ENCODE measurements around the gene C17orf50. TPM values are rescaled to one million over a fixed set of nuclear protein-coding genes. Genes with fewer than 3 reads are reported as not detected.
"Not testable (repeated sequence)": the region's sequence is repeated elsewhere in the genome, so short reads cannot be mapped to it uniquely, and the experiment has no call there.

Gene C17orf50
- total RNA-seq, 1 experiment from 2014 or later, result not detected

- CTCF ChIA-PET, result interaction anchor here (0.6 to 9.3 kb wide), 21 partner anchors 8 to 1869 kb away, joined by 3 to 150 read pairs (median 15); partner anchors contain the start of genes C17orf50, RASL10B and TAF15
Measured at GRCh38 chr17:35748979-35749378, 11.7 kb upstream of the C17orf50 start.

DNA sequence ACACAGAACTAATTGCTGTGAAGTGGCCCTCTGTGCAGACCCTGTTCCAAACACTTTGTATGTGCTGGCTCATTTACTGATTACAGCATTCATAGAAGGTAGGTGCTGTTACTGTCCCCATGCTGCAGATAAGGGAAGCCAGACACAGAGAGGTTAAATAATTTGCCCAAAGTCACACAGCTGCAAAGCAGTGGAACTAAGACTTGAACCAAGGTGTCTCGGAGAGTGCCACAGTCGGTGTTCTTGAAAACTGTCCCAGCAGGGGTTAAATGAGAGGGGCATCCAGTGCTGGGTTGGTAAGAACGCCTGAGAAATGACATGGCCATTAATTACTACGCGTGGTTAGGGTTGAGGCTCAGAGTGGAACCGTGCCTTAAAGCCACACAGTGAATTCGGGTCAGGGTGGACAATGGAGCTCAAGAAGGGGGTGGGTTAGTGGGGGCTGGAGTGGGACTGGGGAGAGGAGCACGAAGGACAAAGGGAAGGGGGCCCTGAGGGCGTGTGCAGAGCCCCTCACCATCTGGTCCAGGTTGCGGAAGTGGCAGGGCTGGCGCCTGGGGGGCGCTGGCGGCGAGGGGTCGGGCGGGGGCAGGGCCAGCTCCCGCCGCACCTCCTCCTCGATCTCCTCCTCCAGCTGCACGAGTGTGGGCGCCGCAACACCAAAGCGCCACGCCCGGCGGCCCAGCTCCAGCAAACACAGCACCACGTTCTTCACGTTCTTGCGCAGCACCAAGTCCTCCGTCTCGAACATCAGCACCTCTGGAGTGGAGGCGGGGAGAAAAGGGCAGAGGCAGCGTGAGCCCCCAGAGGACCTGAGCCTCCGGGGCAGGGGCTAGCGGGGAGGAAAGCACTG, 10.9 kb upstream of the C17orf50 start:
- Mint-ChIP-seq H3K36me3 (ENCODE audit: insufficient read depth, unreplicated experiment) (peaks cover 4% of the 10 kb centered on the region), H3K9me3 (ENCODE audit: unreplicated experiment) (no peaks in the 10 kb centered on the region), H3K27me3 (ENCODE audit: insufficient read depth, unreplicated experiment) (no peaks in the 10 kb centered on the region), H3K4me3 (ENCODE audit: unreplicated experiment) (no peak overlapping the region), H3K27ac (ENCODE audit: low read depth, unreplicated experiment) (no peak overlapping the region), H3K4me1 (ENCODE audit: insufficient read depth, unreplicated experiment) (peaks cover 10% of the 10 kb centered on the region)
- POLR2A ChIA-PET, result interaction anchor here (0.8 to 1.7 kb wide), 2 partner anchors 136 to 161 kb away, joined by 4 to 6 read pairs; no protein-coding TSS in a partner anchor
- intact Hi-C loops (cut with micrococcal nuclease), result loop anchor here (5.0 to 10.0 kb wide), 4 partner anchors 85 to 1327 kb away; partner anchors contain the start of gene SLFN12L
- CTCF ChIA-PET, result interaction anchor here (0.6 to 9.3 kb wide), 11 partner anchors 11 to 137 kb away, joined by 3 to 150 read pairs (median 26); partner anchors contain the start of genes C17orf50, RASL10B and TAF15
- no TSS peak for BruUV-seq (replicated peaks)
- DNase-seq (ENCODE audit: unreplicated experiment), result no peak
- TF ChIP-seq CTCF (IDR thresholded peaks at IDR 0.05; ENCODE audit: unreplicated experiment), result no peak

More at GRCh38 chr17:35748979-35749378, 11.7 kb upstream of the C17orf50 start:
- no peak for DNase-seq (ENCODE audit: unreplicated experiment)
- H3K4me1 Mint-ChIP-seq (ENCODE audit: insufficient read depth, unreplicated experiment), result peaks cover 10% of the 10 kb centered on the region
- H3K9me3 Mint-ChIP-seq (ENCODE audit: unreplicated experiment), result no peaks in the 10 kb centered on the region
- H3K27ac Mint-ChIP-seq (ENCODE audit: low read depth, unreplicated experiment), result no peak overlapping the region
- H3K36me3 Mint-ChIP-seq (ENCODE audit: insufficient read depth, unreplicated experiment), result peaks cover 4% of the 10 kb centered on the region
- no peak overlapping the region for H3K4me3 Mint-ChIP-seq (ENCODE audit: unreplicated experiment)
- no peak for TF ChIP-seq CTCF (IDR thresholded peaks at IDR 0.05; ENCODE audit: unreplicated experiment)
- POLR2A ChIA-PET, result interaction anchor here (0.7 to 2.6 kb wide), 4 partner anchors 61 to 194 kb away, joined by 3 to 16 read pairs (median 5); partner anchors contain the start of gene TAF15
- intact Hi-C loops (cut with micrococcal nuclease), result loop anchor here (5.0 to 10.0 kb wide), 4 partner anchors 84 to 1327 kb away; partner anchors contain the start of gene SLFN12L
- no TSS peak for BruUV-seq (replicated peaks)
- H3K27me3 Mint-ChIP-seq (ENCODE audit: insufficient read depth, unreplicated experiment), result peaks cover 2% of the 10 kb centered on the region

- POLR2A ChIA-PET, result no interaction called here
- DNase-seq (ENCODE audit: unreplicated experiment), result peak; percentile 46
- no peak overlapping the region for H3K27ac Mint-ChIP-seq (ENCODE audit: low read depth, unreplicated experiment)
- H3K9me3 Mint-ChIP-seq (ENCODE audit: unreplicated experiment), result no peaks in the 10 kb centered on the region
- BruUV-seq (replicated peaks), result no TSS peak
- peaks cover 4% of the 10 kb centered on the region for H3K36me3 Mint-ChIP-seq (ENCODE audit: insufficient read depth, unreplicated experiment)
- intact Hi-C loops (cut with micrococcal nuclease), result no loop called here
- H3K4me3 Mint-ChIP-seq (ENCODE audit: unreplicated experiment), result no peak overlapping the region
- TF ChIP-seq CTCF (IDR thresholded peaks at IDR 0.05; ENCODE audit: unreplicated experiment), result no peak
- CTCF ChIA-PET, result interaction anchor here (0.6 to 9.3 kb wide), 4 partner anchors 14 to 183 kb away, joined by 3 to 150 read pairs (median 30); no protein-coding TSS in a partner anchor
- H3K27me3 Mint-ChIP-seq (ENCODE audit: insufficient read depth, unreplicated experiment), result no peaks in the 10 kb centered on the region
- H3K4me1 Mint-ChIP-seq (ENCODE audit: insufficient read depth, unreplicated experiment), result peaks cover 10% of the 10 kb centered on the region
Measured at GRCh38 chr17:35750526-35751395, 9.9 kb upstream of the C17orf50 start.

DNA sequence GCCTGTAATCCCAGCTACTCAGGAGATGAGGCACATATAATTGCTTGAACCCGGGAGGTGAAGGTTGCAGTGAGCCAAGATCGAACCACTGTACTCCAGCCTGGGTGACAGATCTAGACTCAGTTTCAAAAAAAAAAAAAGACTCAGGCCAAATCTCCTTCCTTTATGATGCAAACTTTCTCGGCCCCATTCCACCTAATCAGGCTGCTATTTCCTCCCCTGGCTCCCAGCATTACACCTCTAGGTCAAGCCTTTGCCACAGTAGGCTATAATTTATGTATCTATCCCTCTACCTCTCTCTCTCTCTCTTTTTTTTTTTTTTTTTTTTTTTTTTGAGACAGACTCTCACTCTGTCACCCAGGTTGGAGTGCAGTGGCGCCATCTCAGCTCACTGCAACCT, 9.1 kb upstream of the C17orf50 start:
- POLR2A ChIA-PET, result interaction anchor here (1.1 kb wide), 1 partner anchor 10 kb away, joined by 3 read pairs; no protein-coding TSS in a partner anchor
- H3K27ac Mint-ChIP-seq (ENCODE audit: low read depth, unreplicated experiment), result not testable (repeated sequence)

More for the DNA sequence above, 9.1 kb upstream of the C17orf50 start:
- BruUV-seq (replicated peaks); intact Hi-C loops (cut with micrococcal nuclease); H3K4me3 Mint-ChIP-seq (ENCODE audit: unreplicated experiment); DNase-seq (ENCODE audit: unreplicated experiment); H3K27me3 Mint-ChIP-seq (ENCODE audit: insufficient read depth, unreplicated experiment); H3K4me1 Mint-ChIP-seq (ENCODE audit: insufficient read depth, unreplicated experiment); H3K9me3 Mint-ChIP-seq (ENCODE audit: unreplicated experiment); H3K36me3 Mint-ChIP-seq (ENCODE audit: insufficient read depth, unreplicated experiment): not testable (repeated sequence)
- CTCF ChIA-PET, result interaction anchor here (1.1 to 9.3 kb wide), 2 partner anchors 12 to 139 kb away, joined by 3 to 150 read pairs; no protein-coding TSS in a partner anchor

Measured in MCF 10A (cell line).